ENCODE results near the gene TIGD3. TPM values are rescaled to one million over a fixed set of nuclear protein-coding genes. Genes with fewer than 3 reads are reported as not detected.
A peak's percentile ranks its signal among the peaks of the same experiment; 100 is the strongest.

Gene TIGD3
- total and polyA plus RNA-seq, 9 of the 15 experiments (the other 6 are each of a cell fraction or from before 2014, with no cell fraction given), result 0.06 to 1.3 (median 0.56) TPM

GRCh38 chr11:65386307-65387140, 32.0 kb downstream of the TIGD3 start, which contains the start of gene FRMD8 (continued):
- peak in 1 of 3 experiments; percentile 46; a peak in 1 of 6 replicates for TF ChIP-seq ZBTB11 (CRISPR knock-in tag; IDR thresholded peaks at IDR 0.05)
- TF ChIP-seq PHTF2 (CRISPR knock-in tag; IDR thresholded peaks at IDR 0.05), result no peak
- TF ChIP-seq DACH1 (IDR thresholded peaks at IDR 0.05; ENCODE audit: partially characterized antibody), result peak; percentile 78
- peak; percentile 54 for TF ChIP-seq CHD1 (IDR thresholded peaks at IDR 0.05; ENCODE audit: low read length)
- TF ChIP-seq NR2C1 (IDR thresholded peaks at IDR 0.05), result no peak
- no peak for TF ChIP-seq NR2C1 (tag; IDR thresholded peaks at IDR 0.05)
- TF ChIP-seq, protein P1, sequence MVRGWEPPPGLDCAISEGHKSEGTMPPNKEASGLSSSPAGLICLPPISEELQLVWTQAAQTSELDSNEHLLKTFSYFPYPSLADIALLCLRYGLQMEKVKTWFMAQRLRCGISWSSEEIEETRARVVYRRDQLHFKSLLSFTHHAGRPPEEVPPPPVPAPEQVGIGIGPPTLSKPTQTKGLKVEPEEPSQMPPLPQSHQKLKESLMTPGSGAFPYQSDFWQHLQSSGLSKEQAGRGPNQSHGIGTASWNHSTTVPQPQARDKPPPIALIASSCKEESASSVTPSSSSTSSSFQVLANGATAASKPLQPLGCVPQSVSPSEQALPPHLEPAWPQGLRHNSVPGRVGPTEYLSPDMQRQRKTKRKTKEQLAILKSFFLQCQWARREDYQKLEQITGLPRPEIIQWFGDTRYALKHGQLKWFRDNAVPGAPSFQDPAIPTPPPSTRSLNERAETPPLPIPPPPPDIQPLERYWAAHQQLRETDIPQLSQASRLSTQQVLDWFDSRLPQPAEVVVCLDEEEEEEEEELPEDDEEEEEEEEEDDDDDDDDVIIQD (CRISPR knock-in tag; IDR thresholded peaks at IDR 0.05), result no peak
- no peak for TF ChIP-seq TAF15 (IDR thresholded peaks at IDR 0.05; ENCODE audit: low read depth, low read length)
- TF ChIP-seq DMBX1 (CRISPR knock-in tag; IDR thresholded peaks at IDR 0.05; ENCODE audit: borderline replicate concordance), result peak; percentile 78
- peak; percentile 35; the same call in 1 of the 2 replicates for TF ChIP-seq MTA2 (IDR thresholded peaks at IDR 0.05; ENCODE audit: low read depth)
- TF ChIP-seq POLR2AphosphoS5 (IDR thresholded peaks at IDR 0.05; ENCODE audit: control insufficient read depth, insufficient read depth, low read depth, low read length), result peak; percentile 79; the same call in 1 of the 2 replicates
- TF ChIP-seq GABPA (tag; conservative IDR thresholded peaks at IDR 0.05; ENCODE audit: low read depth), result peak; percentile 57
- no peak for TF ChIP-seq WHSC1 (IDR thresholded peaks at IDR 0.05; ENCODE audit: low read length)
- TF ChIP-seq ZNF41 (CRISPR knock-in tag; conservative IDR thresholded peaks at IDR 0.05), result 0 out of 2 replicates have a peak, but pooled peaks have one; percentile 61
- 0 out of 2 replicates have a peak, but pooled peaks have one; percentile 26 for TF ChIP-seq KLF1 (tag; IDR thresholded peaks at IDR 0.05)
- TF ChIP-seq ZNF3 (CRISPR knock-in tag; IDR thresholded peaks at IDR 0.05), result no peak
- TF ChIP-seq ETV5 (CRISPR knock-in tag; IDR thresholded peaks at IDR 0.05; ENCODE audit: low read depth), result 0 out of 2 replicates have a peak, but pooled peaks have one; percentile 63
- peak; percentile 84 for TF ChIP-seq FOXP1 (CRISPR knock-in tag; IDR thresholded peaks at IDR 0.05)
- peak; percentile 76; the same call in 1 of the 2 replicates for TF ChIP-seq NR4A1 (CRISPR knock-in tag; IDR thresholded peaks at IDR 0.05)
- 0 out of 2 replicates have a peak, but pooled peaks have one; percentile 89 for TF ChIP-seq NR4A1 (tag; IDR thresholded peaks at IDR 0.05)
- no peak; the same call in 1 of the 2 replicates for TF ChIP-seq TGIF2 (CRISPR knock-in tag; IDR thresholded peaks at IDR 0.05)
- TF ChIP-seq ZNF253 (CRISPR knock-in tag; conservative IDR thresholded peaks at IDR 0.05), result no peak
- TF ChIP-seq TAL1 (IDR thresholded peaks at IDR 0.05), result no peak
